ENCODE measurements around the gene RAD51. TPM values are rescaled to one million over a fixed set of nuclear protein-coding genes. Genes with fewer than 3 reads are reported as not detected.

Gene RAD51
- total RNA-seq, 1 donor from 2014 or later, result 1.1 TPM

DNA sequence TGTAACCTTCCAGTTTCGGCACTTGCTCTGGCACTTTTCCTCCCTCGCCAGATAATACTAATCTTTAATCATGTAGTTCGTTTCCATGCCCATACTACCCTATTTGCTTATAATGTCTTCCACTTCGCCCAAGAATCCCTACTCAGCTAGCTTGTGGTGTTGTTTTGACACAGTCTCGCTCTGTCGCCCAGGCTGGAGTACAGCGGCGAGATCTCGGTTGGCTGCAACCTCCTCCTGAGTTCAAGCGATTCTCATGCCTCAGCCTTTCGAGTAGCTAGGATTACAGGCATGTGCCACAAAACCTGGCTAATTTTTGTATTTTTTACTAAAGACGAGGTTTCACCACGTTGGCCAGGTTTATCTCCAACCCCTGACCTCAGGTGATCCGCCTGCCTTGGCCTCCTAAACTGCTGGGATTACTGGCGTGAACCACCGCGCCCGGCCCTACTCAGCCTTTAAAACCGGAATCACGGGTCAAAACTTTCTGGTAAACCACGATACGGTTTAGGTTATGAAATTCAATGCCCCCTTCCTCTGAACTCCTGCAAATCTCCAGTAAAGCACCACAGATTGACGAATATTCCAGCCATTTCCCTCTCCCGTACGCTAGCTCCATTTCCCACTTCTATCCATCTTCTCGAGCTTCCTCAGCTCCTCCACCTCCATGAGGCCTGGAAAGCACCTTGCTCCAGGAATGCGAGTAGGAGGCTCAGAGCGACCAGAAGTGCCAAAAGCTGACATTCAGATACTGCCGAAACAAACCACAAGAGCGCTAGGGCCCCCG is 878 bp upstream of the RAD51 start:
- ATAC-seq (peak in 1 of 2 donors; percentile 1), DNase-seq (no peak)
- Histone ChIP-seq H3K36me3 (peaks cover 6% of the 10 kb centered on the region), H3K4me1 (peaks cover 18% of the 10 kb centered on the region), H3K27me3 (ENCODE audit: low read depth) (no peaks in the 10 kb centered on the region), H3K9me3 (no peaks in the 10 kb centered on the region), H3K4me3 (peak overlapping the region; percentile 74), H3K27ac (peak overlapping the region; percentile 98)
- TF ChIP-seq, protein P1, sequence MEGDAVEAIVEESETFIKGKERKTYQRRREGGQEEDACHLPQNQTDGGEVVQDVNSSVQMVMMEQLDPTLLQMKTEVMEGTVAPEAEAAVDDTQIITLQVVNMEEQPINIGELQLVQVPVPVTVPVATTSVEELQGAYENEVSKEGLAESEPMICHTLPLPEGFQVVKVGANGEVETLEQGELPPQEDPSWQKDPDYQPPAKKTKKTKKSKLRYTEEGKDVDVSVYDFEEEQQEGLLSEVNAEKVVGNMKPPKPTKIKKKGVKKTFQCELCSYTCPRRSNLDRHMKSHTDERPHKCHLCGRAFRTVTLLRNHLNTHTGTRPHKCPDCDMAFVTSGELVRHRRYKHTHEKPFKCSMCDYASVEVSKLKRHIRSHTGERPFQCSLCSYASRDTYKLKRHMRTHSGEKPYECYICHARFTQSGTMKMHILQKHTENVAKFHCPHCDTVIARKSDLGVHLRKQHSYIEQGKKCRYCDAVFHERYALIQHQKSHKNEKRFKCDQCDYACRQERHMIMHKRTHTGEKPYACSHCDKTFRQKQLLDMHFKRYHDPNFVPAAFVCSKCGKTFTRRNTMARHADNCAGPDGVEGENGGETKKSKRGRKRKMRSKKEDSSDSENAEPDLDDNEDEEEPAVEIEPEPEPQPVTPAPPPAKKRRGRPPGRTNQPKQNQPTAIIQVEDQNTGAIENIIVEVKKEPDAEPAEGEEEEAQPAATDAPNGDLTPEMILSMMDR (IDR thresholded peaks at IDR 0.05), result no peak
- intact Hi-C loops (cut with DNase I), result no loop called here

DNA sequence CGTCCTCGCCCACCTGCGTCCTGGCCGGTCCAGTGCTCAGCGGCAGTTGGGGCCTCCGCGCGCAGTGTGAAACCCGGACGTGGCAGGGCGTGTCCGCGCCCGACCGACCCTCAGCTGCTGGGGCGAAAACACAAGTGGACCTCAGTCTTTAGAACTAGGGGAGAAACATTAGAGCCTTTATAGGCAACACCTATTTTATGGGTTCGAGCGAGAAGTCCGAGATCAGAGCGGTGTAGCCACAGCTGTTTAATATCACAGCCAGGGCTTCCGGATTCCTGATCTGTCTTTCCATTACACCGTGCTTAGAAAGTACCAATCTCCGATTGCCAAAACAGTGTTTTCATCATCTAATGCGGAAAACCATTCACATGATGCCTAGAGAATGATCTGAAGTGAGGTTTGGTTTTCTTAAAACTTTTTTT is 506 bp downstream of the RAD51 start:
- H3K36me3 ChIP-seq, result peaks cover 6% of the 10 kb centered on the region
- intact Hi-C loops (cut with DNase I), result no loop called here
- no peaks in the 10 kb centered on the region for H3K27me3 ChIP-seq (ENCODE audit: low read depth)
- H3K27ac ChIP-seq, result no peak overlapping the region
- TF ChIP-seq, protein P1 (IDR thresholded peaks at IDR 0.05), result no peak
- peaks cover 18% of the 10 kb centered on the region for H3K4me1 ChIP-seq
- no peaks in the 10 kb centered on the region for H3K9me3 ChIP-seq
- peak overlapping the region; percentile 74 for H3K4me3 ChIP-seq
- no peak for DNase-seq
- ATAC-seq, result peak; percentile 2 to 31

DNA sequence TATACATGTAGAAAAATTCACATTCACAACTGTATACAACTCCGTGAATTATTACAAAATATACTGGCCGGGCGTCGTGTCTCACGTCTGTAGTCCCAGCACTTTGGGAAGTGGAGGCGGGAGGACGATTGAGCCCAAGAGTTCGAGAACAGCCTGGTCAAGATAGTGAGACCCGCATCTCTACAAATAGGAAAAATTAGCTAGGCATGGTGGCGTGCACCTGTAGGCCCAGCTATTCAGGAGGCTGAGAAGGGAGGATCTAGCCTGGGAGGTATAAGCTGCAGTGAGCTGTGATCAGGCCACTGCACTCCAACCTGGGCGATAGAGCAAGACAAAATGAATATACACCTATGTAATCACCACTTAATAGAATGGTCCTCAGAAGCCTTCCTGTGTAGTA is 1.3 kb downstream of the RAD51 start:
- intact Hi-C loops (cut with DNase I), result no loop called here
- no peaks in the 10 kb centered on the region for H3K9me3 ChIP-seq
- ATAC-seq, result no peak
- peaks cover 18% of the 10 kb centered on the region for H3K4me1 ChIP-seq
- H3K4me3 ChIP-seq, result no peak overlapping the region
- no peaks in the 10 kb centered on the region for H3K27me3 ChIP-seq (ENCODE audit: low read depth)
- TF ChIP-seq, protein P1 (IDR thresholded peaks at IDR 0.05), result no peak
- no peak for DNase-seq
- H3K36me3 ChIP-seq, result peaks cover 6% of the 10 kb centered on the region
- no peak overlapping the region for H3K27ac ChIP-seq

DNA sequence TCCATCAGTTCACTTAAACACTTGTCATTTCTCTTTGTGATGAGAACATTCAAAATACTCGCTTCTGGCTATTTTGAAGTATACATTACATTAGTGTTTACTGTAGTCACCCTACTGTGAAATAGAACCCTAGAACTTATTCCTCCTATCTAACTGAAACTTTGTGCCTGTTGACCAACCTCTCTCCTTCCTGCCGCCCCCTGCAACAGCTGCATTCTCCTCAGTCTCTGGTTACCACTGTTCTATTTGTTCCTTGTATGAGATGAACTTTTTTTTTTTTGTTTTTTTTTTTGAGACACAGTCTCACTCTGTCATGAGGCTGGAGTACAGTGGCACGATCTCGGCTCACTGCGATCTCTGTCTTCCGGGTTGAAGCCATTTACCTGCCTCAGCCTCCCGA is 2.9 kb downstream of the RAD51 start:
- Histone ChIP-seq H3K36me3 (no peaks in the 10 kb centered on the region), H3K27ac (no peak overlapping the region), H3K9me3 (no peaks in the 10 kb centered on the region), H3K4me3 (no peak overlapping the region), H3K4me1 (peaks cover 18% of the 10 kb centered on the region), H3K27me3 (ENCODE audit: low read depth) (no peaks in the 10 kb centered on the region)
- intact Hi-C loops (cut with DNase I), result no loop called here
- ATAC-seq (no peak), DNase-seq (no peak)
- TF ChIP-seq, protein P1 (IDR thresholded peaks at IDR 0.05), result no peak

DNA sequence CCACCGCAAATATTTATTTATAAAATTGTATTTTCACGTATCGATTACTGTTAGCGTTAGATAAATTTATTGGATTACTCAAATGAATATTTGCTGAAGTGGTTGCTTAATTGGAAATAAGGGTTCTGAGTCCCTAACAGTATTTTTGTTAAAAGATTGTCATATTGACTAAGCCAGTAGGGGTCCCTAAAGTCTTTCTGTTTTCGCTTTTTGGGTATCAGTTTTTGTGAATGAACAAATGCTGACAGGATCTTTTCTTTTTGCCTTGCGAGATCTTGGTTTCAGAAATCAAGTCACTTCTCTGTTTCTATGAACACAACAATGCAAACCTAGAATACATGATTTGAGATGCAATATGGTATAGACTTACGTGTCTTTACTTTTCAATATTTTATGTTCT is 7.1 kb downstream of the RAD51 start:
- TF ChIP-seq, protein P1 (IDR thresholded peaks at IDR 0.05), result no peak
- Histone ChIP-seq H3K9me3 (no peaks in the 10 kb centered on the region), H3K4me1 (no peaks in the 10 kb centered on the region), H3K36me3 (no peaks in the 10 kb centered on the region), H3K27ac (no peak overlapping the region), H3K4me3 (no peak overlapping the region), H3K27me3 (ENCODE audit: low read depth) (no peaks in the 10 kb centered on the region)
- intact Hi-C loops (cut with DNase I), result no loop called here
- DNase-seq (no peak), ATAC-seq (no peak)

Data from lower lobe of right lung (tissue), 2 donors.